Activated naive CD8-positive, alpha-beta T cell treated with anti-CD3 and anti-CD28 coated beads, Interleukin-2, amount 10 ng/mL, durations not matched to agents 7 days and 5 days (primary cell): ENCODE data around the gene CHRNB1. TPM values are rescaled to one million over a fixed set of nuclear protein-coding genes. Genes with fewer than 3 reads are reported as not detected.
A peak's percentile ranks its signal among the peaks of the same experiment; 100 is the strongest.
"Not testable (repeated sequence)": the region's sequence is repeated elsewhere in the genome, so short reads cannot be mapped to it uniquely, and the experiment has no call there.

Source experiments
- ATAC-seq: fragments of 150-1000 bp; cut with Tn5 transposase; one replicate; pipeline ENCODE4 v1.10.0; 2021; ENCODE audit warnings: low read depth, moderate library complexity
- POLR2A ChIA-PET: fragments of 350-600 bp; sonication (Branson Sonifier 250); formaldehyde crosslinking; loops from one replicate; lab custom pipeline; 2021; ENCODE audit warnings: antibody characterized with exemption; lab: Charles Lee
- DNase-seq: peaks from one replicate; pipeline ENCODE4 v3.0.0; 2021
- H3K27ac Mint-ChIP-seq: one replicate; pipeline ENCODE4 v1.8.0; 2022; ENCODE audit warnings: mild to moderate bottlenecking, mixed read lengths
- H3K27me3 Mint-ChIP-seq: one replicate; pipeline ENCODE4 v1.8.0; 2022; ENCODE audit warnings: mild to moderate bottlenecking, moderate library complexity, mixed read lengths
- H3K36me3 Mint-ChIP-seq: one replicate; pipeline ENCODE4 v1.8.0; 2021; ENCODE audit warnings: mild to moderate bottlenecking, mixed read lengths
- H3K4me1 Mint-ChIP-seq: one replicate; pipeline ENCODE4 v1.8.0; 2021; ENCODE audit warnings: mixed read lengths
- H3K4me3 Mint-ChIP-seq: one replicate; pipeline ENCODE4 v1.8.0; 2022; ENCODE audit warnings: mild to moderate bottlenecking, moderate library complexity, mixed read lengths
- H3K9me3 Mint-ChIP-seq: one replicate; pipeline ENCODE4 v1.8.0; 2021; ENCODE audit warnings: mixed read lengths
- total RNA-seq, 2 experiments: library from RNA; stranded (reverse); gene quantifications; one replicate each; pipeline ENCODE4 v1.2.3, GENCODE V29; 2021

The CHRNB1 gene
- total RNA-seq, 2 experiments from 2014 or later: 15.2 to 15.7 TPM

DNA sequence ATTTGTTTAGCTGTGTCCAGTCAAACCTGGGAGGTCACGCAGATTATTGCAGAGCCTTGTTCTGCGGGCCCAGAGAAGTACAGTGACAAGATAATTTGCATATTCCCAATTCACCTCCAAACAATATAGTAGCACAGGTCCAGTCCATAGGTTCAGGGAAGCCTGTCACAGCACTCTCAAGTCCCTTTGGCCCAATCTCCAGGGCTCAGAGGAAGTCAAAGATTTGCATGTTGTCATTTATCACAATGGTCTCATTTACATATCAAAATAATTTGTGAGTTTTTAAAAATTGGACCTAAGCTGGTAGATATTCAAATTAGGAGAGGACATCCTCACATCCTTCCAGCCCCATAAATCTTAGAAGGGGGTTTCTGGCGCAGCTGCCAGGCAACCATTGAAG is 22.6 kb downstream of the CHRNB1 start:
- H3K4me1 Mint-ChIP-seq: peaks cover 14% of the 10 kb centered on the region
- DNase-seq (no peak), ATAC-seq (no peak)
- peaks cover 10% of the 10 kb centered on the region for H3K36me3 Mint-ChIP-seq
- H3K27ac Mint-ChIP-seq: peak overlapping the region; percentile 48
- no peaks in the 10 kb centered on the region for H3K9me3 Mint-ChIP-seq
- POLR2A ChIA-PET: interaction anchor here (0.7 to 3.6 kb wide), 2 partner anchors 9 to 12 kb away, joined by 3 to 18 read pairs; no protein-coding TSS in a partner anchor
- no peaks in the 10 kb centered on the region for H3K27me3 Mint-ChIP-seq
- H3K4me3 Mint-ChIP-seq: no peak overlapping the region

DNA sequence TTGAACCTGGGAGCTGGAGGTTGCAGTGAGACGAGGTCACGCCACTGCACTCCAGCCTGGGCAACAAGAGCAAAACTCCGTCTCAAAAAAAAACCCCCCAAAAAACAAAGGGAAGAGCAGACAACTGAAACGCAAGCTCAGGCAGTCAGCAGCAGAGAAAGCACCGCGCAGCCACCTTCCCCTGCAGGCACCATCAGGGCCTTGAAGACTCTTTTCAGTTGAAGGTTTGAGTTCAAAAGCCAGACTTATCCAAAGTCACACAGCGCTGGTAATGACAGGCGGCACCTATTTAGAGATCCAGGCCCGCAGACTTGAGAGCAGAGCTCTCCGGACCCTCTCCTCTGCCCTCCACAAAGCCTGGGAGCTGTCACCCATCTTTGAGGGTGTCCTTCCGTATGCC is 23.4 kb downstream of the CHRNB1 start:
- Mint-ChIP-seq H3K36me3 (peaks cover 8% of the 10 kb centered on the region), H3K27me3 (no peaks in the 10 kb centered on the region), H3K4me3 (no peak overlapping the region), H3K27ac (no peak overlapping the region), H3K9me3 (no peaks in the 10 kb centered on the region), H3K4me1 (peaks cover 20% of the 10 kb centered on the region)
- DNase-seq (no peak), ATAC-seq (no peak)
- POLR2A ChIA-PET: interaction anchor here (1.1 to 3.6 kb wide), 2 partner anchors 8 to 12 kb away, joined by 3 to 18 read pairs; no protein-coding TSS in a partner anchor

DNA sequence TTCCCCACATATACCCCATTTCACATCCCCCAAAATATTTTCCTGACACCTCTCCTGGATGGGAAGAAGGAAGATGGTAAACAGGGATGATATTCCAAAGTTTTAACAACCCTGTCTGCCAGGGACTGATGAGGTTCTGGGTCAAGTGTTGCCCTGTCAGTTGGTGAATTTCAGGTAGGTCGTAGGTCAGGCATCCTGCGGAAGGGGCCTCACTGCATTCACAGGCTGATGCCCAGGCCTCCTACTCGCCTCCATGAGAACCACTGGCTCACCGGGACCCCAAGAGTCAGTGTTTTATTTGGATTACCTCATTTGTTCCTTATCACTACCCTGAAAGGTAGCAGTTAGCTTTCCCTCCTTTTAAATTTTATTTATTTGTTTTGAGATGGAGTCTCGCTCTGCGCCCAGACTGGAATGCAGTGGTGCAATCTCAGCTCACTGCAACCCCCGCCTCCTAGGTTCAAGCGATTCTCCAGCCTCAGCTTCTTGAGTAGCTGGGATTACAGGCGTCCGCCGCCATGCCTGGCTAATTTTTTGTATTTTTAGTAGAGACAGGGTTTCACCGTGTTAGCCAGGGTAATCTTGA is 24.0 kb downstream of the CHRNB1 start:
- DNase-seq: no peak
- no peak overlapping the region for H3K4me3 Mint-ChIP-seq
- ATAC-seq: no peak
- H3K9me3 Mint-ChIP-seq: no peaks in the 10 kb centered on the region
- H3K27me3 Mint-ChIP-seq: no peaks in the 10 kb centered on the region
- no peak overlapping the region for H3K27ac Mint-ChIP-seq
- peaks cover 8% of the 10 kb centered on the region for H3K36me3 Mint-ChIP-seq
- POLR2A ChIA-PET: interaction anchor here (1.1 kb wide), 1 partner anchor 12 kb away, joined by 3 read pairs; no protein-coding TSS in a partner anchor
- peaks cover 20% of the 10 kb centered on the region for H3K4me1 Mint-ChIP-seq

DNA sequence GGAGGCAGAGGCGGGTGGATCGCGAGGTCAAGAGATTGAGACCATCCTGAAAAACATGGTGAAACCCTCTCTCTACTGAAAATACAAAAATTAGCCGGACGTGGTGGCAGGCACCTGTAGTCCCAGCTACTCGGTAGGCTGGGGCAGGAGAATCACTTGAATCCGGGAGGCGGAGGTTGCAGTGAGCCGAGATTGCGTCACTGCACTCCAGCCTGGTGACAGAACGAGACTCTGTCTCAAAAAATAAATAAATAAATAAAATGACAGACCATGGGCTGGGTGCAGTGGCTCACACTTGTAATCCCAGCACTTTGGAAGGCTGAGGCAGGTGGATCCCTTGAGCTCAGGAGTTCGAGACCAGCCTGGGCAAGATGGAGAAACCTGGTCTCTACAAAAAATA is 25.0 kb downstream of the CHRNB1 start:
- peaks cover 20% of the 10 kb centered on the region for H3K4me1 Mint-ChIP-seq
- not testable (repeated sequence) for H3K27ac Mint-ChIP-seq, H3K9me3 Mint-ChIP-seq, H3K4me3 Mint-ChIP-seq, ATAC-seq, H3K27me3 Mint-ChIP-seq, H3K36me3 Mint-ChIP-seq, DNase-seq
- POLR2A ChIA-PET: interaction anchor here (2.3 kb wide), 1 partner anchor 10 kb away, joined by 7 read pairs; the partner anchor contains the start of gene ZBTB4

DNA sequence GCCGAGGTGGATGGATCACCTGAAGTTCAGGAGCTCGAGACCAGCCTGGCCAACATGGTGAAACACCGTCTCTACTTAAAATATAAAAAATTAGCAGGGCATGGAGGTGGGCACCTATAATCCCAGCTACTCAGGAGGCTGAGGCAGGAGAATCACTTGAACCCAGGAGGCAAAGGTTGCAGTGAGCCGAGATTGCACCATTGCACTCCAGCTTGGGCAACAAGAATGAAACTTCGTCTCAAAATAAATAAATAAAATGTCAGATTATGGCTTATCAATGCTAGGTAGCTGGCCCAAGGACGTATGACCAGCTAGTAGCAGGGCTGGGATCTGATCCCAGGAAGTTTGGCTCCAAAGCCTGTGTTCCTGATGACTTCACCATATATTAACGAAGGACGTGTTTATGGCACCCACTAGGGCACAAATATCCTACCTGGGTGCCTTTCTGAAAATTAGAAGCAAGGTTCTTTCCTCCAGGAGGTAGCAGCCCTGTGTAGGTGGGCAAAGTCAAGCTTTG is 25.7 kb downstream of the CHRNB1 start:
- POLR2A ChIA-PET: interaction anchor here (1.0 to 2.3 kb wide), 3 partner anchors 9 to 14 kb away, joined by 4 to 11 read pairs (median 7); partner anchors contain the start of genes POLR2A and ZBTB4

DNA sequence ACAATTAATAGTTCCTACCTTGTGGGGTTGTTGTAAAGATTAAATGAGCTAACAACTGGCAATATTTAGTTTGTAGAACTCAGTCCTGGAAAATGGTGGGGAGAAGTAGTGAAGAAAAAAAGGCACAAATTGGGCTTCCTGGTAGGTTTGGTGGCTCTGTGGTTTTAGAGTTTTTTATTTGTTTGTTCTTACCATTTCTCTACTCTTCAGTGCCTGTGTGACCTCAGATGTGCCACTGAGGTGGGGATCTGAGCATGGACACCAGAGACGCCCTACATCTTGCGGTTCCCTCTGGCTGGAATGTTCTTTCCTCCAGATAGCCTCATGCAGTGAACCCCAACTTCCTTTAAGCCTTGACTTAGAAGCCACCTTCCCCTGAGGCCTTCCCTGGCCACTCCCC is 26.9 kb downstream of the CHRNB1 start:
- peak overlapping the region; percentile 82 for H3K27ac Mint-ChIP-seq
- POLR2A ChIA-PET: interaction anchor here (2.3 kb wide), 2 partner anchors 8 to 13 kb away, joined by 7 to 11 read pairs; partner anchors contain the start of genes POLR2A and ZBTB4
- DNase-seq: no peak
- no peaks in the 10 kb centered on the region for H3K27me3 Mint-ChIP-seq
- H3K4me3 Mint-ChIP-seq: peak overlapping the region; percentile 39
- no peaks in the 10 kb centered on the region for H3K9me3 Mint-ChIP-seq
- H3K4me1 Mint-ChIP-seq: peaks cover 28% of the 10 kb centered on the region
- ATAC-seq: peak; percentile 33
- H3K36me3 Mint-ChIP-seq: peaks cover 6% of the 10 kb centered on the region

More for the DNA sequence above, 25.7 kb downstream of the CHRNB1 start:
- H3K36me3 Mint-ChIP-seq, H3K27ac Mint-ChIP-seq, H3K27me3 Mint-ChIP-seq, ATAC-seq, H3K9me3 Mint-ChIP-seq, DNase-seq, H3K4me3 Mint-ChIP-seq: not testable (repeated sequence)
- H3K4me1 Mint-ChIP-seq: peaks cover 20% of the 10 kb centered on the region

DNA sequence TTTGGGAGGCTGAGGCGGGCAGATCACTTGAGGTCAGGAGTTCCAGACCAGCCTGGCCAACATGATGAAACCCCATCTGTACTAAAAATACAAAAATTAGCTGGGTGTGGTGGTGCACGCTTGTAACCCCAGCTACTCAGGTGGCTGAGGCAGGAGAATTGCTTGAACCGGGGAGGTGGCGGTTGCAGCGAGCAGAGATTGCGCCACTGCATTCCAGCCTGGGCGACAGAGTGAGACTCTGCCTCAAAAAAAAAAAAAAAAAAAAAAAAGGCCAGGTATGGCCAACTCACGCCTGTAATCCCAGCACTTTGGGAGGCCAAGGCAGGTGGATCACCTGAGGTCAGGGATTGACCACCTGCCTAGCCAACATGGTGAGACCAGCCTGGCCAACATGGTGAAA is 29.9 kb downstream of the CHRNB1 start:
- not testable (repeated sequence) for H3K4me3 Mint-ChIP-seq, H3K27ac Mint-ChIP-seq, ATAC-seq, H3K9me3 Mint-ChIP-seq, DNase-seq, H3K27me3 Mint-ChIP-seq
- Mint-ChIP-seq H3K4me1 (peaks cover 46% of the 10 kb centered on the region), H3K36me3 (peaks cover 13% of the 10 kb centered on the region)
- POLR2A ChIA-PET: interaction anchor here (0.7 to 7.4 kb wide), 5 partner anchors 8 to 97 kb away, joined by 5 to 94 read pairs (median 18); partner anchors contain the start of gene TMEM102

DNA sequence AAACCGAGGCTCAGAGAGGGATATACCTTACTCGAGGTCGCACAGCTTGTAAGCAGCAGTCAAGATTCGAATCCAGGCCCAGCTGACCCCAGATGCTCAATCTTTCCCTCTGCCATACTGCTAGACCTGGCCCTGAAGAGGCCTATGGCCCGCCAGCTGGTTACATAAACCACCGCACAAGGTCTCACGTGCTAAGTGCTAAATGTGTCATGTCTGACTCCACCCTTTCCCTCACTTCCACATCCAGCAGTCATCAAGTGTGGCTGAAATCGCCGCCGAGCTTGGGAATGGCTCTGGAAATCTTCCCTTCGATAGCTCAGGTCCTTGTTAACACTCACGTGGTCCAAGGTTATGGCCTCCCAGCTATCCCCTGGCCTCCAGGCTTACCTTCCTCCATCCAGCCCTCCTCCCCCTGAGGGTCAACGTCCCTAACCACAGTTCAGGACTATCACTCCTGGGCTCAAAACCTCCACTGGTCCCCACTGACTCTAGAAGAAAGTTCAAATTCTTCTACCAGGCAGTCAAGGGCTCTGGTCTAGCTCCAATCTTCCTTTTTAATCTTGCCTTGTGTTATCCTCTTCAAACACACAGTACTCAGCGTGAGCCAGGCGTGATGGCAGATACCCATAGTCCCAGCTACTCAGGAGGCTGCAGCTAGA is 31.0 kb downstream of the CHRNB1 start:
- DNase-seq (no peak), ATAC-seq (no peak)
- Mint-ChIP-seq H3K27ac (peak overlapping the region; percentile 89), H3K4me3 (peak overlapping the region; percentile 95), H3K4me1 (peaks cover 50% of the 10 kb centered on the region), H3K36me3 (peaks cover 13% of the 10 kb centered on the region), H3K27me3 (no peaks in the 10 kb centered on the region), H3K9me3 (no peaks in the 10 kb centered on the region)
- POLR2A ChIA-PET: interaction anchor here (0.5 to 7.4 kb wide), 10 partner anchors 9 to 211 kb away, joined by 3 to 94 read pairs (median 6); partner anchors contain the start of genes POLR2A, TMEM102 and TP53

DNA sequence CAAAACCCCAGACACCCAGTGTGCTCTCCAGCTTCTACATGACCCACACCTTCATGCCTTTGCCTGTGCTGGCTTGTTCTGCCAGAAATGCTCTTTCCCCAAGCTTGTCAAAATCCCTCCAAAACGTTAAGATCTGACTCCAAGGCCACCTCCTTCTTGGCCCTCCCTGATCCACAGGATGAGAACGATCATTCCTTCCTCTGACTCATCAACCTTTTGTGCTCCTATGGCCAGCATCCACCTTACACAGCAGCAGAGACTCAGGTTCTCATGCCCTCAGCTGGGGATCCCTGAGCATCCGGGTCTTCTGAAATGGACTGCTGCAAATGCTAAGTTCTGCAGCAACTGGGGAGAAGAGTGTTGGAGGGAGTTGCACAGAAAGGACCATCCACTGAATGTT is 31.6 kb downstream of the CHRNB1 start:
- Mint-ChIP-seq H3K27me3 (no peaks in the 10 kb centered on the region), H3K4me1 (peaks cover 50% of the 10 kb centered on the region), H3K36me3 (peaks cover 13% of the 10 kb centered on the region), H3K27ac (peak overlapping the region; percentile 89), H3K4me3 (peak overlapping the region; percentile 95), H3K9me3 (no peaks in the 10 kb centered on the region)
- no peak for ATAC-seq
- DNase-seq: no peak
- POLR2A ChIA-PET: interaction anchor here (0.8 to 7.4 kb wide), 10 partner anchors 10 to 211 kb away, joined by 3 to 94 read pairs (median 6); partner anchors contain the start of genes POLR2A, TMEM102 and TP53

DNA sequence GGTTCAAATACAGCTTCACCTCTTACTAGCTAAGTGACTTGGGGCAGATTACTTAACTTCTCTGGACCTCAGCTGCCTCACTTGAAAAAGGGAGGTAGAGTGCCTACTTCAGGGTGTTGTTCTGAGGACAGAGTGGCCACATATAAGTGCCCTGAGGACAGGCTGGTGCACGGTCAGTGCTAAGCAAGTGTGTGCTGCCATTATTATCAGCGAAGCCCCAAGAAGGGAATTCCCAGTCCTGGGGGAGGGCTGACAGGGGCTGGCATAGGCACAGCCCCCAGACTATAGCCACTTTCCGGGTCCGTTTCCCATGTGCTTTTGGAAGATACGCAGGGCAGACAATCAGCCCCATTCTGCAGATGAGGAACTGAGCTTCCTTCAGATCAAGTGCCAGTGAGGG is 32.1 kb downstream of the CHRNB1 start:
- Mint-ChIP-seq H3K4me3 (peak overlapping the region; percentile 95), H3K4me1 (peaks cover 48% of the 10 kb centered on the region), H3K27ac (peak overlapping the region; percentile 89), H3K36me3 (peaks cover 13% of the 10 kb centered on the region), H3K27me3 (no peaks in the 10 kb centered on the region), H3K9me3 (no peaks in the 10 kb centered on the region)
- POLR2A ChIA-PET: interaction anchor here (1.1 to 7.4 kb wide), 11 partner anchors 9 to 97 kb away, joined by 3 to 94 read pairs (median 6); partner anchors contain the start of genes FGF11, POLR2A, SENP3 and TMEM102
- DNase-seq (no peak), ATAC-seq (no peak)

DNA sequence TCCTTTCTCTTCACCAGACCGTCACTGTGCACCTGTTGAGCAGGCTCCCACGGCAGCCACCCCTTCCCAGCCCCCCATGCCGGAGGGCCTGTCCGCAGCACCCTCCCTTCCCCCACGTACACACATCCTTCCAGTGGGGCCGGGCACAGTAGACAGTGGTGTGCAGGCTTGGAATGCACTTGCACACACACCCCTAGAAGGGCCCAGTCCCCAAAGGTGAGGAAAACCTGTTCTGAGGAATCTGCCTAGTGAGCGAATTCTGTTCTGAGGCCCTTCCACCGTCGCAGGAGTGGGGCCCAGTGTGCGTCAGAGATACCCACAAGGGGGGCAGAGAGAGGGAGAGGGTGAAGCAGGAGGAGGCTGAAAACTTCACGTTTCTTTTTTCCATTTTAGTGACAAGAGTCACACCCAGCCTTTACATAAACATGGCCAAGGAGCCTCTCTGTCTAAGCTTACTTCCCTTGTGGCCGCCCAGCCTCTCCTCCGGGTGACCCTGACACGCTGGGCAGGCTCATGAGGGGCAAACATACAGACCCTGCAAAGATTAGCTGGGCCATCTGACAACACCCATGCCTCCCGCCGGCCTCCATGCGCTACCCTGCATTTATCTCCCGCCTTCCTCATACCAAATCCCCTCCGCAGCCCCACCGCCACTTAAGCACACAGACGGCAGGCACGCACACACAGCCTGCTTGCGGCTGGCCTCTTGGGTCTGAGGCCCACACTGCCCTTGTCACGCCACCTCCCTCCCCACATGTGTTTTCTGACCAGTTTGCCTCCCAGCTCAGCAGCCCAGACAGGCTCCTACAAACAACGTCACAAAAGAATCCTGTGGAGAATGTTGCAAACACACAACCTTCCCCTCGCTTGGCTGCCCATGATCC is 32.8 kb downstream of the CHRNB1 start:
- Mint-ChIP-seq H3K9me3 (no peaks in the 10 kb centered on the region), H3K27ac (peak overlapping the region; percentile 89), H3K36me3 (peaks cover 13% of the 10 kb centered on the region), H3K4me3 (peak overlapping the region; percentile 95), H3K27me3 (no peaks in the 10 kb centered on the region), H3K4me1 (peaks cover 47% of the 10 kb centered on the region)
- POLR2A ChIA-PET: interaction anchor here (1.1 to 7.4 kb wide), 11 partner anchors 9 to 148 kb away, joined by 3 to 94 read pairs (median 13); partner anchors contain the start of genes CHRNB1, FGF11, NEURL4 and POLR2A
- DNase-seq: no peak
- peak; percentile 5 for ATAC-seq
